Mesenchymal stem cell (in vitro differentiated cells and primary cell): Measurements from ENCODE around the gene ABHD5.

Source experiments
- DNase-seq: peaks from one replicate; pipeline ENCODE4 v3.0.0-alpha.2; 2013
- H2AFZ ChIP-seq: one replicate; pipeline ENCODE4 v1.6.1; 2013; ENCODE audit warnings: low read depth, mild to moderate bottlenecking, control low read depth, inconsistent platforms, low read length, moderate library complexity
- H2AK5ac ChIP-seq: 2 replicates; pipeline ENCODE4 v1.6.1; 2013; ENCODE audit warnings: low read length, moderate library complexity, mild to moderate bottlenecking, inconsistent platforms; ENCODE audit not compliant: severe bottlenecking
- H2BK120ac ChIP-seq: one replicate; pipeline ENCODE4 v1.6.1; 2013; ENCODE audit warnings: low read depth, mild to moderate bottlenecking, inconsistent platforms, low read length, moderate library complexity
- H2BK12ac ChIP-seq, 2 experiments: one replicate each; pipeline ENCODE4 v1.6.1; 2013; ENCODE audit warnings: inconsistent platforms in 2 of 2, low read length in 2 of 2, mild to moderate bottlenecking in 2 of 2, moderate library complexity in 2 of 2, control low read depth in 1 of 2
- H2BK15ac ChIP-seq: one replicate; pipeline ENCODE4 v1.6.1; 2013; ENCODE audit warnings: mild to moderate bottlenecking, low read depth, inconsistent platforms; ENCODE audit not compliant: poor library complexity, severe bottlenecking
- H2BK5ac ChIP-seq: 2 replicates; pipeline ENCODE4 v1.6.1; 2013; ENCODE audit warnings: low read depth, mild to moderate bottlenecking, low read length, control low read depth, inconsistent platforms; ENCODE audit not compliant: poor library complexity, severe bottlenecking
- H3K14ac ChIP-seq, 2 experiments: one replicate each; pipeline ENCODE4 v1.6.1; 2013; ENCODE audit warnings: inconsistent platforms in 2 of 2, low read length in 2 of 2, control low read depth in 1 of 2, mild to moderate bottlenecking in 1 of 2, moderate library complexity in 1 of 2
- H3K18ac ChIP-seq, 2 experiments: one replicate each; pipeline ENCODE4 v1.6.1; 2013; ENCODE audit warnings: inconsistent platforms in 2 of 2, low read length in 2 of 2, control low read depth in 1 of 2, low read depth in 1 of 2, mild to moderate bottlenecking in 1 of 2
- H3K23ac ChIP-seq, 2 experiments: one replicate each; pipeline ENCODE4 v1.6.1; 2013; ENCODE audit warnings: inconsistent platforms in 2 of 2, low read length in 2 of 2, mild to moderate bottlenecking in 2 of 2, moderate library complexity in 2 of 2, control low read depth in 1 of 2
- H3K27ac ChIP-seq: 2 replicates; pipeline ENCODE4 v1.5.1; 2013; ENCODE audit warnings: mild to moderate bottlenecking, moderate library complexity, low read length, control low read depth, inconsistent platforms; ENCODE audit not compliant: poor library complexity, severe bottlenecking
- H3K27me3 ChIP-seq, 2 experiments: 2 replicates each; pipeline versions ENCODE4 v1.6.1 to v1.7.0; 2013; ENCODE audit warnings: low read length in 2 of 2, mild to moderate bottlenecking in 2 of 2, moderate library complexity in 2 of 2, control low read depth in 1 of 2, inconsistent platforms in 1 of 2; ENCODE audit not compliant: control insufficient read depth in 1 of 2, insufficient read depth in 1 of 2
- H3K36me3 ChIP-seq, 2 experiments: 2 replicates each; pipeline versions ENCODE4 v1.6.1 to v1.7.0; 2013; ENCODE audit warnings: low read length in 2 of 2, control low read depth in 1 of 2, inconsistent platforms in 1 of 2, low read depth in 1 of 2, mild to moderate bottlenecking in 1 of 2; ENCODE audit not compliant: insufficient read depth in 2 of 2, control insufficient read depth in 1 of 2
- H3K4ac ChIP-seq, 2 experiments: one replicate each; pipeline ENCODE4 v1.6.1; 2013; ENCODE audit warnings: inconsistent platforms in 2 of 2, low read length in 2 of 2, mild to moderate bottlenecking in 2 of 2, moderate library complexity in 2 of 2, control low read depth in 1 of 2, low read depth in 1 of 2
- H3K4me1 ChIP-seq: 2 replicates; pipeline ENCODE4 v1.6.1; 2013; ENCODE audit warnings: low read depth, low read length, control low read depth; ENCODE audit not compliant: control insufficient read depth, insufficient read depth
- H3K4me2 ChIP-seq: 2 replicates; pipeline ENCODE4 v1.6.1; 2013; ENCODE audit warnings: low read length, mild to moderate bottlenecking, inconsistent platforms; ENCODE audit not compliant: poor library complexity, severe bottlenecking
- H3K4me3 ChIP-seq, 2 experiments: 2 replicates each; pipeline versions ENCODE4 v1.5.1 to v1.7.0; 2013; ENCODE audit warnings: low read length in 2 of 2, mild to moderate bottlenecking in 2 of 2, control low read depth in 1 of 2, low read depth in 1 of 2; ENCODE audit not compliant: insufficient read depth in 1 of 2
- H3K79me1 ChIP-seq: replicated peaks from 2 replicates; pipeline ENCODE4 v1.6.1; 2013; ENCODE audit warnings: mild to moderate bottlenecking, control low read depth, low read length, inconsistent platforms; ENCODE audit not compliant: poor library complexity, severe bottlenecking
- H3K9ac ChIP-seq: 2 replicates; pipeline ENCODE4 v1.7.0; 2013; ENCODE audit warnings: mild to moderate bottlenecking, low read length, moderate library complexity
- H3K9me3 ChIP-seq: 2 replicates; pipeline ENCODE4 v1.7.0; 2013; ENCODE audit warnings: mild to moderate bottlenecking, low read length; ENCODE audit not compliant: control insufficient read depth
- H4K8ac ChIP-seq: one replicate; pipeline ENCODE4 v1.6.1; 2013; ENCODE audit warnings: inconsistent platforms, mild to moderate bottlenecking, low read length, moderate library complexity
- H4K91ac ChIP-seq: one replicate; pipeline ENCODE4 v1.6.1; 2013; ENCODE audit warnings: mild to moderate bottlenecking, low read length, inconsistent platforms
- WGBS: methylation state at CpG from one replicate; pipeline ENCODE4 v1.1.7; 2013; ENCODE audit warnings: mixed read lengths; 5-methylcytosine and 5-hydroxymethylcytosine counted together

The ABHD5 gene

GRCh38 chr3:43670635-43671522 is 19.9 kb upstream of the ABHD5 start:
- DNase-seq, result no peak
- Histone ChIP-seq H3K4me2 (no peak overlapping the region), H3K4ac (no peak overlapping the region), H3K27ac (no peak overlapping the region), H2BK12ac (no peak overlapping the region), H3K36me3 (no peaks in the 10 kb centered on the region), H3K27me3 (no peaks in the 10 kb centered on the region), H3K14ac (no peak overlapping the region), H4K91ac (no peak overlapping the region), H2BK120ac (no peak overlapping the region), H3K23ac (no peak overlapping the region), H2BK5ac (no peak overlapping the region), H2AK5ac (no peak overlapping the region), H2AFZ (no peak overlapping the region), H3K9me3 (no peaks in the 10 kb centered on the region), H3K79me1 (no peaks in the 10 kb centered on the region), H4K8ac (no peak overlapping the region), H3K4me3 (no peak overlapping the region), H3K4me1 (no peaks in the 10 kb centered on the region), H3K9ac (no peak overlapping the region), H3K18ac (no peak overlapping the region), H2BK15ac (no peak overlapping the region)
- 96% methylated on average over 5 of the region's 5 CpGs for WGBS

GRCh38 chr3:43674345-43675085 is 16.2 kb upstream of the ABHD5 start:
- Histone ChIP-seq H3K36me3 (no peaks in the 10 kb centered on the region), H4K91ac (no peak overlapping the region)

GRCh38 chr3:43675593-43675992 is 15.1 kb upstream of the ABHD5 start:
- no peak for DNase-seq
- Histone ChIP-seq H3K36me3 (no peaks in the 10 kb centered on the region), H3K14ac (no peak overlapping the region)

More at GRCh38 chr3:43674345-43675085, 16.2 kb upstream of the ABHD5 start:
- no peak overlapping the region for H3K27ac ChIP-seq
- no peak overlapping the region for H3K23ac ChIP-seq
- no peaks in the 10 kb centered on the region for H3K4me1 ChIP-seq
- no peak overlapping the region for H2AFZ ChIP-seq
- no peak overlapping the region for H2BK120ac ChIP-seq
- H2BK15ac ChIP-seq, result no peak overlapping the region
- H3K14ac ChIP-seq, result no peak overlapping the region
- no peak for DNase-seq
- no peak overlapping the region for H2BK12ac ChIP-seq
- no peak overlapping the region for H4K8ac ChIP-seq
- no peak overlapping the region for H3K4me2 ChIP-seq
- no peak overlapping the region for H2BK5ac ChIP-seq
- no peak overlapping the region for H3K9ac ChIP-seq
- H2AK5ac ChIP-seq, result no peak overlapping the region
- no peaks in the 10 kb centered on the region for H3K9me3 ChIP-seq
- H3K4ac ChIP-seq, result no peak overlapping the region
- H3K27me3 ChIP-seq, result no peaks in the 10 kb centered on the region
- 100% methylated on average over 2 of the region's 3 CpGs for WGBS
- H3K4me3 ChIP-seq, result no peak overlapping the region
- no peak overlapping the region for H3K18ac ChIP-seq
- no peaks in the 10 kb centered on the region for H3K79me1 ChIP-seq

GRCh38 chr3:43676441-43676840 is 14.3 kb upstream of the ABHD5 start:
- DNase-seq, result no peak
- no peak overlapping the region for H3K4me2 ChIP-seq
- H2AK5ac ChIP-seq, result no peak overlapping the region
- H2BK5ac ChIP-seq, result no peak overlapping the region
- H3K79me1 ChIP-seq, result no peaks in the 10 kb centered on the region
- no peaks in the 10 kb centered on the region for H3K9me3 ChIP-seq
- H3K9ac ChIP-seq, result no peak overlapping the region
- no peaks in the 10 kb centered on the region for H3K36me3 ChIP-seq
- no peak overlapping the region for H2BK15ac ChIP-seq
- no peak overlapping the region for H4K91ac ChIP-seq
- no peak overlapping the region for H3K4me3 ChIP-seq
- no peaks in the 10 kb centered on the region for H3K27me3 ChIP-seq
- 85% methylated on average over 1 of the region's 1 CpG for WGBS
- H2BK12ac ChIP-seq, result no peak overlapping the region
- H4K8ac ChIP-seq, result no peak overlapping the region
- no peak overlapping the region for H3K4ac ChIP-seq
- no peak overlapping the region for H3K23ac ChIP-seq
- H3K4me1 ChIP-seq, result no peaks in the 10 kb centered on the region
- no peak overlapping the region for H3K14ac ChIP-seq
- H2AFZ ChIP-seq, result no peak overlapping the region
- no peak overlapping the region for H2BK120ac ChIP-seq
- no peak overlapping the region for H3K27ac ChIP-seq
- H3K18ac ChIP-seq, result no peak overlapping the region

More at GRCh38 chr3:43675593-43675992, 15.1 kb upstream of the ABHD5 start:
- Histone ChIP-seq H2AK5ac (no peak overlapping the region), H3K27ac (no peak overlapping the region), H3K4me3 (no peak overlapping the region), H3K79me1 (no peaks in the 10 kb centered on the region), H3K4me2 (no peak overlapping the region), H4K91ac (no peak overlapping the region), H2BK5ac (no peak overlapping the region), H3K4me1 (no peaks in the 10 kb centered on the region), H3K27me3 (no peaks in the 10 kb centered on the region), H3K18ac (no peak overlapping the region), H3K9me3 (no peaks in the 10 kb centered on the region), H2BK120ac (no peak overlapping the region), H3K4ac (no peak overlapping the region), H2BK15ac (no peak overlapping the region), H3K23ac (no peak overlapping the region), H4K8ac (no peak overlapping the region), H3K9ac (no peak overlapping the region), H2AFZ (no peak overlapping the region), H2BK12ac (no peak overlapping the region)
